Stimulated activated CD8-positive, alpha-beta memory T cell treated with anti-CD3 and anti-CD28 coated beads, Interleukin-15, amount 100 ng/mL, for 4 hours (primary cell): ENCODE data around the gene LRP1.

Experiments
- DNase-seq, 2 donors: peaks; one replicate each; pipeline ENCODE4 v3.0.0-alpha.2; 2020; ENCODE audit warnings: low read depth in 2 of 2

Gene LRP1

DNA sequence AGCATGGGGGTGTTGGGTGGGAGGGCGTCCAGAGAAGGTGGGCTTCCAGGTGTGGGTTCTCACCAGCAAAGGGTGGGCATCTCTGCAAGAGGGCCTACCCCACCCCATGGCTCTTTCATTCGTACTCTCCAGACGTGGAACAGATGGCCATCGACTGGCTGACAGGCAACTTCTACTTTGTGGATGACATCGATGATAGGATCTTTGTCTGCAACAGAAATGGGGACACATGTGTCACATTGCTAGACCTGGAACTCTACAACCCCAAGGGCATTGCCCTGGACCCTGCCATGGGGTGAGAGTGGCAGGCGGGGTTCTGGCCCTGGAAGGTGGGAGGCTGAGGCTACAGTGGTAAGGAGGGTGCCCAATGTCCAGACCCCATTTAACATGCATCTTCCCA lies 25.8 kb downstream of the LRP1 start:
- DNase-seq, result no peak

DNA sequence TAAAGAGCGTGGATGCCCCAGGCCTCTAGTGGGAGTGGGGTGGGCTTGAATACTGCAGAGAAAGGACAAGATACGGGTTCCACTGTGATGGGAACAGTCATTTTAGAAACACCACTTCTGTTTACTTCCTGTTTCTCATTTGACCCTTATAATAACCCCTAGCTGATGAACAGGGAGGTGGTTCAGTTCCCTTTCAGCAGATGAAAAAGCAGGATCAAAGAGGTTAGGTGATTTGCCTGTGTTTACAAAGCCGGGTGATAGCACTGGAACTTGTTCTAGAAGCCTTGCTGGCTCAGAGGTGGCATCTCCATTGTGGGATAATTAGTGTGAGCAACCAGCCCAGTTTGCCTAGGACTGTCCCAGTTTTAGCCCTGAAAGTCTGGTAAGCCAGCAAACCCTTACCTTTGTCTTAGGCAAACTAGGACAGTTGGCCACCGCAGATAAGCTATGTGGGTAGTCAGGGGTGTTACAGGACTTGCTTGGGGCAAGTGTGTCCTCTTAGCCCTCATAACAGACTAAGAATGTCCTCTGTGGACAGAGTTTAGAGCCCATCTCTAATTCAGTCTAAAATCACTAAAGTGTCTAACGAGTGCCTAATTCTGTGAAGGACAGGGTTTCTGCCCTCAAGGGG lies 26.6 kb downstream of the LRP1 start:
- DNase-seq, result no peak

DNA sequence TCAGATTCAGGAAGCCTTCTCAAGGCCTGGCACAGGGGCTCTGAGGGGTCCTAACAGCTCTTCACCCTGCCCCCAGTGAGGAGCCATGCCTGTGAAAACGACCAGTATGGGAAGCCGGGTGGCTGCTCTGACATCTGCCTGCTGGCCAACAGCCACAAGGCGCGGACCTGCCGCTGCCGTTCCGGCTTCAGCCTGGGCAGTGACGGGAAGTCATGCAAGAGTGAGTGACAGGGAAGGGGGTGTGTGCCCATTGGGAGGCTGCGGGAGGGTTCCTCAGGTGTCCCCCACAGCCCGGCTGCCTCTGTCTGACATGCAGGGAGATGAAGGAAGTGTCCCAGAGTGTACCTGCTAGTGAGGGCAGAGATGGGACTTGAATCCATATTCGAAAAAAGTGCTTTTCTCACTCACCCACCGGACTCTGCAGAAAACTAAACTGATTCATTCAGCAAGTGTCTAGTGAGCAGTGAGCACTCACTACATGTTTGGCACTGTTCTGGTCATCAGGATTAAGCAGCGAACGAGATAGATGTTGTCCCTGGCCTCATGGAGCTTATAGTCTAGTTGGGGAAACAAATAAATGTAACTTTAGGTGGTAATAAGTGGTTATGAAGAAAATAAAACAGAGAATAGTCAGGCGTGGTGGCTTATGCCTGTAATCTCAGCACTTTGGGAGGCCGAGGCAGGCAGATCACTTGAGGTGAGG lies 28.6 kb downstream of the LRP1 start:
- DNase-seq, result no peak

DNA sequence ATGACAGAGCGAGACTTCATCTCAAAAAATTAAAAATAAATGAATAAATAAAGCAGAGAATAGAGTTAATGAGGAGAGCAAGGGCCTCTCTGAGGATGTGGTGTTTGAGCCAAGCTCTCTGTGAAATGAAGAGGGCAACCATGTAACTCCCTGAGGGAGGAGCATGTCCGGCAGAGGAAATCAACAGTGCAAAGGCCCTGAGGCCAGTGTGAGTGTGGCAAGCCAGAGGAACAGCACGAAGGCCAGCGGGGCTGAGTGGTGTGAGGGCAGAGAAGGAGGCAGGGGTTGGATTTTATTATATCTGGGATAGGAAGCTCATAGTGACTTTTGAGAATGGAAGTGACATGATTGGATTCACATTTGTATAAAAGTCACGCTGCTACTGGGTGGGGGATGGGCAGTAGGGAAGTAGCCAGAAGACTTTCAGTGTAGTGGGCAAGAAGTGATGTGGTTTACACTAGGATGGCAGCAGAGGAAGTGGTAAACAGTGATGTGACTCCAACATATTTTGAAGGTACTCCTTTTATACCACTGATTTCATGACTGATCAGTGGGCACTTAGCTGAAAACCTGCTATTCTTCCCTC lies 29.4 kb downstream of the LRP1 start:
- no peak for DNase-seq

DNA sequence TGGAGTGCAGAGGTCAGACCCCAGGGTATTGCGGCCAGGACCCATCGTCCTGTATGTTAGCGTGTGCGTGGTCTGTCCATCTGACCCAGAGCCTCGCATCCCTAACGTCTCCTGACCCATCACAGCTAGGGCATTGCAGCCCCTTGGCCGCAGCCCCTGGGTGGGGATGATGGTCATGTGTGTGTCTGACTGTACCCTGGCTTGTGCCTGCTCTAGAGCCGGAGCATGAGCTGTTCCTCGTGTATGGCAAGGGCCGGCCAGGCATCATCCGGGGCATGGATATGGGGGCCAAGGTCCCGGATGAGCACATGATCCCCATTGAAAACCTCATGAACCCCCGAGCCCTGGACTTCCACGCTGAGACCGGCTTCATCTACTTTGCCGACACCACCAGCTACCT lies 29.9 kb downstream of the LRP1 start:
- no peak for DNase-seq

DNA sequence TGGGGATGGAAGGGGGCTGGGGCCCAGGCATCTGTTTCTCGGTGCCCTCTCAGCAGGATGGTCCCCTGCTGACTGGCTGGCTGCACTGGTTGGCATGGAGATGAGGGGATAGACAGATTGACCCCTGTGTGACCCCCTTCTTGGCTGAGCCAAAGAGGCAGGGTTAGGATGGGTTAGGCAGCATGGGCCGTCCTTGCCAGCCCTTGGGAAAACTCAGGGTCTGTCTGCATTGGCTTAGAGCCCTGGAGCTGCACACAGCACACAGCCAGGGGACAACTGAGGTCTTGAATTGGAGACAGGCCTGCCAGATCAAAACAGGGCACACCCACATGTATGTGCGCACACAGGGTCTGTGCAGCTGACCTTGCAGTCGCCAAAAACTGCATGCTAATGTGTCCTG lies 30.4 kb downstream of the LRP1 start:
- no peak for DNase-seq

DNA sequence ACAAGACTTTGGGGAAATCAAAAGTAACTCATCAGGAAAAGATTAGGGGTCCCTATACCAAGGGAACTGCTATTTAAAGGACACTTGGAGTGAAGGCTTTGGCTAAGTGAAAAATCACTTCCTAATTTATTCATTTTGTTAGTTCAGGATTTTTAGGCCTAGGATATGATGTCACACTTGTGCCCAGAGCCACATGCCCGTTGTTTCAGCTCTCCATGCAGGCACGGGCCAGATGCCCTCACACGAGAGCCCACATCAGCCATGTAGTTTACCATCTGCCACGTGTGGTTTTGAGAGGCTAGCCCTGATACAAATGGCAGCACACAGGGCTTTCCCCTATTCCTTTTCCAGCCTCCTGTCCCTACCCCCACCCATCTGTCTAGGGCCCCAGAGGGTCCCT lies 31.0 kb downstream of the LRP1 start:
- DNase-seq, result no peak

DNA sequence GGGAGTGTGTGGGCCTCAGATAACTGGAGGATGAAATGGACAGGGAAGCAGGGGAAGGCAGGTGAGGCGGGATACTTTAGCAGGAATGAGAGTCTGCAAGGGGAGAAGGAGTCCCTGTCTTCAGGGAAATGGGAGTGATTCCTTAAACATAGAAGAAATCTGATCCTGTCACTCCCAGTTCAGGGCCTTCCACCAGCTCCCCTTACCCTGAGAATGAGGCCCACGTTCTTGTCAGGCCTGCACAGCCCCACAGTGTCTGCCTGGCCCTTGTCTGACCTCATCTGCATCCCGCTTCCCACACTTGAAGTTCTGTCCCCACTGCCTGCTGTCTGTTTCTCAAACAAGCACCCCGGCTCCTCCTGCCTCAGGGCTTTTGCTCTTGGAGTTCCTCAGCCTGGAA lies 31.8 kb downstream of the LRP1 start:
- no peak for DNase-seq

DNA sequence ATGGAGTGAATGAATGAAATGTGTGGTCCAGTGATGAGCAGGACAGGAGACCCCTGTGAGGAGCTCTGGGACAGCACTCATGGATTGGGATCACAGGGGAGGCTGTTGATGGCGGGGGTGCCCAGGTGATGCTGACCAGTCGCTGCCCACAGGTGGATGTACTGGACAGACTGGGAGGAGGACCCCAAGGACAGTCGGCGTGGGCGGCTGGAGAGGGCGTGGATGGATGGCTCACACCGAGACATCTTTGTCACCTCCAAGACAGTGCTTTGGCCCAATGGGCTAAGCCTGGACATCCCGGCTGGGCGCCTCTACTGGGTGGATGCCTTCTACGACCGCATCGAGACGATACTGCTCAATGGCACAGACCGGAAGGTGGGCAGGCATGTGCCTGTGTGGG lies 32.5 kb downstream of the LRP1 start:
- no peak for DNase-seq

DNA sequence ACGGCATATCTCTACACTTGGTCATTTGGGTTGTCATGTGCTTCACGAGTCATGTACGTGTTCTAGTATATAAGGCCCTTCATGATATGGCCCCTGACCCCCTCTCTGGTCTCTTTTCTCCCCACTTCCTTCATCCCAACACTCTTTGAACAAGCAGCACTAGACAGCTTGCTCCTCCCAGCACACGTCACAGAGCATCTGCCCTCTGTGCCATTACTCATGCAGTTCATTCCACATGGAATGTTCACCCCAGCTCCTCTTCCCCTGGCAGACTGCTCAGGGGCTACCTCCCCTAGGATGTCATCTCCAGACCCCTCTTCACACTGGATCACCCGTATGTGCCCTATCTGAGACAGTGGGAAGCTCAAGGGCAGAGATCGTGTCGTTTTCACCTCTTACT lies 33.2 kb downstream of the LRP1 start:
- no peak for DNase-seq

DNA sequence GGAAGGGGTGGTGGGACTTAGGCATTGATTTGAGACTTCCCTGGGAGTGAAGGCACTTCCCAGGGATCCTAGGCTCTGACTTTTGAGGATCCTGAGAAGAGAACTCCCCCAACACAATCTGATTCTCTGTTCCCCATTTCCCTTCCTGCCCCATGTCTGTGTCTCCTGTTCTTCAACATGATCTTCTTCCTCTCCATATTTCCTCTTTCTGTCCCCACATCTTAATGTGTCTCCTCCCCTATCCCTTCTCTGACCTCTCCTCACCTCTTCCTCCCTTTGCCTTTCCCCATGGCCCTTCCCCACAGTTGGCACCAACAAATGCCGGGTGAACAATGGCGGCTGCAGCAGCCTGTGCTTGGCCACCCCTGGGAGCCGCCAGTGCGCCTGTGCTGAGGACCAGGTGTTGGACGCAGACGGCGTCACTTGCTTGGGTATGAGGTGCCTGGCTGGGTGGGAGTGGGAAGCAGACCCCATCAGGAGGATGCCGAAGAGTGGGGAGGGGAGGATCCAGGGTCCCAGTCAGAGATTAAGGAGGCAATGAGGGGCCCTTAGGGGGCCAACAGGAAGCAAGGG lies 34.4 kb downstream of the LRP1 start:
- no peak for DNase-seq

DNA sequence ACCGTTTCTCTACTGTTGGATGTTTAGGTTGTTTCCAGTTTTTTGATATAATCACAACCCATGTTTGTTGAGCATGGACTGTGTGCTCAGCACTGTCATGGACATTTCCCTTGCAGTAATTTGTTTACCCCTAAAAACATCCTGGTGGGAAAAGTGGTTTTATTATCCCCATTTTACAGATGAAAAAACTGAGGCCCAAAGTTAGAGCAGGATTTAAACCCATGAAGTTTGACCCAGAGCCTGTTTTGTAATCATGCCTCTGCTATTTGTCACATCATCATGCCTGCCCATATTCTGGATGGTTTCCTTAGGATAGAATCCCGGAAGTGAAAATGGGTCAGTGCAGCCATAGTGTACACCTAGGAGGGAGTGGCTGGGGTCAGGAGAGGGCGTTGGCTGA lies 36.2 kb downstream of the LRP1 start:
- DNase-seq, result no peak

DNA sequence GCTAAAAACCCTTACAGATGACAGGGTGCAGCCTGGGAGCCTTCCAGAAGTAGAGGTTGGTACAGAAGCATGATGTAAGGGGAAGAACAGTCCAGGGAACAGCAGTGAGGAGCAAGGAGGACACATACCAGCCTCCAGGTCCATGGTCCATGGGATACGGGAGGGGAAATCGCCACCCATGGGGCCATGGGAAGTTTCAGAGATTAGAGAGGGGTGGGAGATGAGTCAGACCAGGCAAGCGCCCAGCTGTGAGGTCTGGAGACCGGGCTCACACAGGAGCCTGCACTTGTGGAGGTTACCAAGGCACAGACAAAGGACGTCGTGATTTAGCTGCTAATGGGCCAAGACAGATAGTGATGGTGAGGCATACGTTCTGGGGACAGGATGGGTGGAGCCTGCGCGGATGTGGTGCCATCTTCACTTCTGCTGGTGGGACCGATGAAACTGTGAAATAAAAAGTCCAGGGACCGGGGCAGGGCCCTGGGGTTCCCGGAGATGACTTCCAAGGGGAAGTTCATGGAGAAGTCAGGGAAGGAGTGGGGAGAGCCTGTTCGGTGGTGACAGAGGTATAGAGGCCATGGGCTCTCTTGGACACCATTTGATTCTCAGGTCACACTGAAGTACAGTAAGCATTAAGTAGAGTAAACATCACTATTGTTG lies 36.8 kb downstream of the LRP1 start:
- DNase-seq, result no peak

DNA sequence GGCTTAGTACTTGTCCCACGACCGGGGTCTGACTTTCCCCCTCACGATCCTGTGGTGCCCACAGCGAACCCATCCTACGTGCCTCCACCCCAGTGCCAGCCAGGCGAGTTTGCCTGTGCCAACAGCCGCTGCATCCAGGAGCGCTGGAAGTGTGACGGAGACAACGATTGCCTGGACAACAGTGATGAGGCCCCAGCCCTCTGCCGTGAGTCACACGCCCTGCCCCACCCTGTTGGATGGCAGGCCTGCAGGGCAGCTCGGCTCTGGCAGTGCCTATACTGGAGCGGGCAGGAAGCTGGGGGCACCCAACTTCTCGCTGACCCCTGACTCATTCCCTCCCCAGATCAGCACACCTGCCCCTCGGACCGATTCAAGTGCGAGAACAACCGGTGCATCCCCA lies 37.5 kb downstream of the LRP1 start:
- no peak for DNase-seq

DNA sequence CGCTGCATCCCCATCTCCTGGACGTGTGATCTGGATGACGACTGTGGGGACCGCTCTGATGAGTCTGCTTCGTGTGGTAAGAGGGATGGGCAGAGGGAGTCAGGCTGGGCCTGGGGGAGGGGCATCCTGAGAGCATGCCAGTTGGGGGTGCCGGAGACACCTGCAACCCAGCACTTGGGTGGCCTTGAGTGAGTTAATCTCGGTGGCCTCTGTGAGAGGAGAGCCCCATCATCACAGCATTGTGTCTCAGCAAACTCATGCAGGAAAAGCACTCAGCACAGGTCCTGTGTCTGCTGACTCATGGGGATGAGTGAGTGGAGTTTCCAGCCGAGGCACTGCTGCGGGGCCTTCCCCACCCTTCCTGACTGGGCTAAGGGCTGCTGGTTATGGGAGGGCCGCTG lies 38.7 kb downstream of the LRP1 start:
- DNase-seq, result no peak

DNA sequence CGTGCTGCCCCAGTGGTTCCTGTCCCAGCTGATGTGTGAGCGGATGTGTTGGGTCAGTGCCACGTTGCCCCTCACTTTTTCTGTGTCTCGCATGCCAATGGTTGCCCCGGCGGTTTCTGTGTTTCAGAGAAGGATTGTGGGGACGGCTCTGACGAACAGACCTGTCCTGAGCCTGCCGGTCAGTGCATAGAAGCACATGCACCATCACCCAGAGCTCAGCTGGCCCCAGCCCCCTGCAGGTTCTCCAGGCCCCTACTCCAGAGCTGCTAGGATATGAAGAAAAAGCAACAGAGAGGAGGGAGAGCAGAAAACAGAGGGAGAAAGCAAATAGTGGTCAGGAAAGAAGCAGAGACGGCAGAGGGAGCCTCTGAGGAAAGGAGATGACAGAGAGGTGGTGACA lies 39.8 kb downstream of the LRP1 start:
- DNase-seq, result no peak

DNA sequence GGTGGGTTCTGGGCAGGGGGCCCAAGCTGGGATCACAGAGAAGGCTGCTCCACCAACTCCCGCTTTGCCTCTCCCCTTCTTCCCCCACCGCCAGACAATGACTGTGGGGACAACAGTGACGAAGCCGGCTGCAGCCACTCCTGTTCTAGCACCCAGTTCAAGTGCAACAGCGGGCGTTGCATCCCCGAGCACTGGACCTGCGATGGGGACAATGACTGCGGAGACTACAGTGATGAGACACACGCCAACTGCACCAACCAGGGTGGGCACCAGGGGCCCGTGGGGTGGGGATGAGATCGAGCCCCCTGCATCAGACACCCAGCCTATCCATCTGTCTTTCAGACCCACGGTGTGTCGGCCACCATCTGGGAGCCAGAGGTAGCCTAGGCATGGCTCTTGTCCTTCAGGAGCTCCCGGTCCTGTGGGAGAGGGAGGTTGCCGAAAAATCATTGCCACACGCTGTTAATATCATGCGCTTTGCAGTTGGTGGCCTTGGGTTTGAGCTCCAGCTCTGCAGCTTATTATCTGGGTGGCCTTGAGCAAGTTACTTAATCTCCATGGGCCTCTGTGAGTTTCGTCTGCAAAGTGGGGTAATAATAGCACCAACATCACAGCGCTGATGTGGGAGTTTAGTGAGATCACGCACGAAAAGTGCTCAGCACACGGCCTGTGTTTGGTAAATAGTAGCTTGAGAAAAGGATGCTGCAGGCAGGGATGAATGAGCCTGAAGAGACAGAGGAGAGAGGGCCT lies 40.9 kb downstream of the LRP1 start:
- no peak for DNase-seq

DNA sequence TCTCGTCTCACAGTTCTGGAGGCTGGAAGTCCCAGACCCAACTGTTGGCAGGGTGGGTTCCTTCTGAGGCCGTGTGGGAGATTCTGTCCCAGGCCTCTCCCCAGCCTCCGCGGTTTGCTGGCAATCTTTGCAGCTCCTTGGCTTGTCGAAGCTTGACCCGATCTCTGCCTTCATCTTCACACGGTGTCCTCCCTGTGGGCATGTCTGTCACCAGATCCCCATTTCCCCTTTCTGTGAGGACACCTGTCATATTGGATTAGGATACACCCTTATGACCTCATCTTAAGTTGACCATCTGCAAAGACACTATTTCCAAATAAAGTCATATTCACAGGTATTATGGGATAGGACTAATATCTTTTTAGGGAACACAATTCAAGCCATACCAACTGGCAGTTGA lies 41.7 kb downstream of the LRP1 start:
- no peak for DNase-seq

DNA sequence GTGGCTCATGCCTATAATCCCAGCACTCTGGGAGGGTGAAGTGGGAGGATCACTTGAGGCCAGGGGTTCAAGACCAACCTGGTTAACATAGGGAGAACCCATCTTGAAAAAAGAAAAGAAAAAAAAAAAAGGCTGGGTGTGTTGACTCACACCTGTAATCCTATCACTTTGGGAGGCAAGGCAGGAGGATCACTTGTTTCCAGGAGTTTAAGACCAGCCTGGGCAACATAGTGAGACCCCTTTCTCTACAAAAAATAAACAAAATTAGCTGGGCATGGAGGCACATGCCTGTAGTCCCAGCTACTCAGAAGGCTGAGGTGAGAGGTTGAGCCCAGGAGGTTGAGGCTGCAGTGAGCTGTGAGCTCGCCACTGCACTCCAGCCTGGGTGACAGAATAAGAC lies 42.1 kb downstream of the LRP1 start:
- no peak for DNase-seq

DNA sequence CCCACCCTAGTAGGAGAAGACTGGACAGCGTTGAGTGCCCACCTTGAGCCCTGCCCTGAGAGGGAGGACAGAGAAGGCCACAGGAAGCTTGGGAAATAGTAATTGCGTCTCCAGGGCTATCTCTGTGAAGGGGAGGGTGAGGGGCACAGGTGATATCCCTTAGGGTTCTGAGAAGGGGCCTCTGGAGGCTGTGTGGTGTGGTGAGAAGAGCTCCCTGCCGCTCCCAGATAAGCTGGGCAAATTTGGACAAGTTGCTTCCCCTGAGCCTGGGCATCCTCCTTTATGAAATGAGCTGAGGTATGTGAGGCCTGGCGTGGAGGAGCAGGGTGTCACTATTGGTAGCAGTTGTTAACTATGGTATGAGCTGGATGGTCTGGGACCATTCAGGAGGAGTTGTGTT lies 42.6 kb downstream of the LRP1 start:
- DNase-seq, result no peak

DNA sequence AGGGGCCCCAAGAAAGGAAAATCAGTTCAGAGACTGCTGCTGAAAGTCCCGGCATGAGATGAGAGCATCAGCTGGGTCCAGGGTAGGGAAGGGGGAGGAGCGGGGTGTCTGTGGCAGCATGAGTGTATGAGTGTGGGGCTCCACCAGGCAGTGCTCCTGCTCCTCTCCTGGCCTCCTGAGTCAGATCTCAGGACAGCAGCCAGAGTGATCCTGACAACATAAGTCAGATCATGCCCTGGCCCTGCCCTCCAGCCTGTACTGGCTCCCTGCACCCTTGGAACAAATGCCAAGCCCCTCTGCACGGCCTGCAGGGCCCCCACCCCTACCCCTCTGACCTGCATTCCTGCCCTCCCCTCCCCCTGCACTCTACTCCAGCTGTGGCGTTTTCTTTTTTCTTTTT lies 43.4 kb downstream of the LRP1 start:
- no peak for DNase-seq

DNA sequence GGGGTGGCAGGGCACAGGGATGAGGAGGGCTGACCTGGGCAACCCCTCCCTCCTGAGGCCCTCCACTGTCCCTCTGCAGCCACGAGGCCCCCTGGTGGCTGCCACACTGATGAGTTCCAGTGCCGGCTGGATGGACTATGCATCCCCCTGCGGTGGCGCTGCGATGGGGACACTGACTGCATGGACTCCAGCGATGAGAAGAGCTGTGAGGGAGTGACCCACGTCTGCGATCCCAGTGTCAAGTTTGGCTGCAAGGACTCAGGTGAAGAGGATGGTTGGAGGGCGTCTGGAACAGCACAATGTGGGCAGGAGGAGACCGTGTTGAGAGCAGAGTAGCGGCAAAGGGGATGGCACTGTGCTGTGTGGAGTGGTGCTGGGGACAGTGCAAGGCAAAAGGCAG lies 44.8 kb downstream of the LRP1 start:
- DNase-seq, result no peak
